DND-41 (cell line): ENCODE measurements around the gene LRG1.

Experiments
- CTCF ChIP-seq: IDR thresholded peaks from 2 replicates; pipeline ENCODE4 v1.5.1; 2012; ENCODE audit warnings: borderline replicate concordance, low read length, moderate library complexity, mild to moderate bottlenecking; ENCODE audit not compliant: poor library complexity, severe bottlenecking; ENCODE audit errors: extremely low read depth
- EZH2 ChIP-seq: IDR thresholded peaks from 3 replicates; pipeline ENCODE4 v1.6.1; 2012; ENCODE audit warnings: borderline replicate concordance, low read depth, mild to moderate bottlenecking, moderate library complexity, low read length, inconsistent platforms; ENCODE audit not compliant: severe bottlenecking

GRCh38 chr19:4586691-4587090, 46.9 kb upstream of the LRG1 start:
- TF ChIP-seq CTCF (no peak), EZH2 (no peak)
